Subcutaneous adipose tissue (tissue), 4 donors: Measurements from ENCODE around the gene WWTR1. TPM values are rescaled to one million over a fixed set of nuclear protein-coding genes. Genes with fewer than 3 reads are reported as not detected.

Experiments
- CTCF ChIP-seq: fragments of 450-650 bp; IDR thresholded peaks from one replicate; pipeline ENCODE4 v1.5.1; 2016; ENCODE audit warnings: low read depth, mild to moderate bottlenecking, control low read depth, antibody characterized with exemption, moderate library complexity
- total RNA-seq, 4 donors: library from RNA; depleted of rRNA; stranded (reverse); fragments of >200 nt; gene quantifications; one replicate each; pipeline ENCODE4 v1.1.0, GENCODE V29; 2016

The WWTR1 gene
- total RNA-seq, 4 donors from 2014 or later: 47.9 to 89.3 (median 62.4) TPM

GRCh38 chr3:149632225-149632624 lies 25.6 kb downstream of the WWTR1 start:
- TF ChIP-seq CTCF: no peak

- no peak for TF ChIP-seq CTCF
Measured at GRCh38 chr3:149630806-149631205, 27.0 kb downstream of the WWTR1 start.

- TF ChIP-seq CTCF: no peak
Measured at GRCh38 chr3:149628957-149629670, 28.7 kb downstream of the WWTR1 start.

GRCh38 chr3:149626671-149627070 lies 31.2 kb downstream of the WWTR1 start:
- TF ChIP-seq CTCF: no peak

- TF ChIP-seq CTCF: no peak
Measured at GRCh38 chr3:149625795-149626194, 32.0 kb downstream of the WWTR1 start.

DNA sequence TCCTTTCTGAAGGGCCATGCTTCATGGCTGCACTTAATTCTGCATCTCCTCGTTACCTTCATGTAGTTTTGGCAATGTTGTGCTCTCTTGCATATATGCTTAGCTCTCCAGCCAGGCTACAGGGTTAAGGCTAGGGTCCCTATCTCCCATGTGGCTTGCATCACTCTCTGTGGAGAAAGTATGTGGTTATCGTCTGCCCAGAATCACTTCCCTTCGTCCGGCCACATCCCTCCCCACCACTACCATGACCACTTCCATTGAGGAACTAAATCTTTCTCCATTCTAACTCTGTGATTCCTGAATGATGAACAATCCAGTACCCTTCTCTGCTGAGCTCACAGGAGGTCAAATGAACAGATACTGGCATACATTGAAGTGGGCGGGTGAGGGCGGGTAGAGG lies 34.0 kb downstream of the WWTR1 start:
- no peak for TF ChIP-seq CTCF

- no peak for TF ChIP-seq CTCF
Measured at GRCh38 chr3:149621218-149622005, 36.4 kb downstream of the WWTR1 start.
